GM19452 (cell line): ENCODE results near the gene SANBR.

Source experiments
- ATAC-seq: cut with Tn5 transposase; IDR thresholded peaks from one replicate; pipeline ENCODE4 v1.9.1; 2021; ENCODE audit not compliant: unreplicated experiment

SANBR gene

GRCh38 chr2:61089797-61090196 is 24.1 kb downstream of the SANBR start:
- no peak for ATAC-seq

GRCh38 chr2:61090386-61090921 is 24.8 kb downstream of the SANBR start:
- no peak for ATAC-seq

GRCh38 chr2:61091485-61091884 is 25.8 kb downstream of the SANBR start:
- ATAC-seq: no peak

- ATAC-seq: no peak
These were observed 30.8 kb downstream of the SANBR start for GRCh38 chr2:61096438-61096837.

GRCh38 chr2:61100801-61101200 is 35.1 kb downstream of the SANBR start:
- ATAC-seq: no peak

GRCh38 chr2:61109291-61109690 is 43.6 kb downstream of the SANBR start:
- no peak for ATAC-seq

GRCh38 chr2:61111708-61112107 is 46.0 kb downstream of the SANBR start:
- ATAC-seq: no peak

- no peak for ATAC-seq
These were observed 48.5 kb downstream of the SANBR start for GRCh38 chr2:61114147-61114546.
